OCI-LY7 (cell line): ENCODE results near the gene ARL5B.
A peak's percentile ranks its signal among the peaks of the same experiment; 100 is the strongest.

Experiments
- CTCF ChIP-seq: fragments of 200-600 bp; sonication (generic); conservative IDR thresholded peaks from 2 replicates; pipeline ENCODE4 v1.5.1; 2014; ENCODE audit warnings: mild to moderate bottlenecking, antibody characterized with exemption, low read length, moderate library complexity, mixed read lengths
- EZH2phosphoT487 ChIP-seq: fragments of 200-600 bp; sonication (generic); IDR thresholded peaks from 2 replicates; pipeline ENCODE4 v1.6.1; 2018; ENCODE audit warnings: low read depth, borderline replicate concordance, mild to moderate bottlenecking, mixed run types, antibody characterized with exemption, low read length, moderate library complexity, mixed read lengths

- TF ChIP-seq CTCF (peak; percentile 68), EZH2phosphoT487 (no peak)
Observed at GRCh38 chr10:18689498-18689897, 30.3 kb downstream of the ARL5B start.
